Panc1 (cell line): Measurements from ENCODE around the gene CHURC1. TPM values are rescaled to one million over a fixed set of nuclear protein-coding genes. Genes with fewer than 3 reads are reported as not detected.

ENCODE experiments used
- ATAC-seq: fragments of 200-7000 bp; cut with Tn5 transposase; 2 replicates; pipeline ENCODE4 v1.9.1; 2020; ENCODE audit warnings: mild to moderate bottlenecking, moderate library complexity
- BruUV-seq: library from RNA; stranded (reverse); fragments of 400-500 nt; replicated peaks from 2 replicates; lab custom pipeline; 2021; lab: Mats Ljungman, UMichigan
- CTCF ChIA-PET: fragments of 300-600 bp; sonication (Branson Sonifier 250); formaldehyde crosslinking; loops from one replicate; lab custom pipeline; 2022; ENCODE audit warnings: antibody characterized with exemption; lab: Charles Lee
- POLR2A ChIA-PET: fragments of 300-600 bp; sonication (Branson Sonifier 250); formaldehyde crosslinking; loops from one replicate; lab custom pipeline; 2022; ENCODE audit warnings: antibody characterized with exemption; lab: Charles Lee
- DNase-seq: peaks from one replicate; pipeline ENCODE4 v3.0.0-alpha.2; 2010; ENCODE audit warnings: low read depth, low spot score
- H3K27ac ChIP-seq: 2 replicates; pipeline ENCODE4 v1.5.1; 2011; ENCODE audit warnings: mild to moderate bottlenecking, low read length, inconsistent platforms
- H3K27me3 ChIP-seq: fragments of 200-500 bp; sonication (Bioruptor generic); 2 replicates; pipeline ENCODE4 v1.6.0; 2014; ENCODE audit warnings: low read length, inconsistent platforms; ENCODE audit not compliant: control insufficient read depth, insufficient read depth
- H3K36me3 ChIP-seq: fragments of 200-500 bp; sonication (Bioruptor generic); 2 replicates; pipeline ENCODE4 v1.5.1; 2014; ENCODE audit warnings: inconsistent platforms, mild to moderate bottlenecking, low read length, moderate library complexity; ENCODE audit not compliant: control insufficient read depth, insufficient read depth
- H3K4me1 ChIP-seq: 2 replicates; pipeline ENCODE4 v1.5.1; 2011; ENCODE audit warnings: inconsistent platforms, mild to moderate bottlenecking, low read length, moderate library complexity; ENCODE audit not compliant: control insufficient read depth, insufficient read depth
- H3K4me3 ChIP-seq, 2 experiments: 2 replicates each; pipeline ENCODE4 v1.5.1; 2011 to 2012; ENCODE audit warnings: low read depth in 2 of 2, low read length in 2 of 2, mild to moderate bottlenecking in 2 of 2, inconsistent platforms in 1 of 2, moderate library complexity in 1 of 2
- H3K9me3 ChIP-seq: fragments of 200-500 bp; sonication (Bioruptor generic); 2 replicates; pipeline ENCODE4 v1.5.1; 2014; ENCODE audit warnings: low read depth, mild to moderate bottlenecking, inconsistent platforms, low read length, moderate library complexity; ENCODE audit not compliant: control insufficient read depth, insufficient read depth
- CTCF ChIP-seq: fragments of 450-650 bp; IDR thresholded peaks from 2 replicates; pipeline ENCODE4 v1.5.1; 2017; ENCODE audit warnings: mild to moderate bottlenecking
- POLR2AphosphoS5 ChIP-seq: IDR thresholded peaks from 2 replicates; pipeline ENCODE4 v1.6.1; 2012; ENCODE audit warnings: mild to moderate bottlenecking, low read depth, low read length, moderate library complexity
- REST ChIP-seq, 2 experiments: IDR thresholded peaks; 2 replicates each; pipeline ENCODE4 v1.6.1; 2011 to 2012; ENCODE audit warnings: low read depth in 2 of 2, control low read depth in 1 of 2, low read length in 1 of 2, mild to moderate bottlenecking in 1 of 2, moderate library complexity in 1 of 2; ENCODE audit not compliant: insufficient read depth in 1 of 2
- SIN3A ChIP-seq: IDR thresholded peaks from 2 replicates; pipeline ENCODE4 v1.6.1; 2012; ENCODE audit warnings: low read depth, mild to moderate bottlenecking, low read length, moderate library complexity, borderline replicate concordance; ENCODE audit not compliant: insufficient read depth
- TCF7L2 ChIP-seq: IDR thresholded peaks from 2 replicates; pipeline ENCODE4 v1.6.1; 2011; ENCODE audit warnings: mild to moderate bottlenecking, low read depth, low read length, inconsistent platforms
- in situ Hi-C: cut with HindIII; loops from 2 replicates; pipeline ENCODE4 v1.10.0; 2016; ENCODE audit warnings: low sequenced_read_pairs, low pct_unique_long_range_greater_than_20kb
- intact Hi-C: fragments of 100-400 bp; cut with micrococcal nuclease; formaldehyde crosslinking; loops from one replicate; pipeline ENCODE4 v1.10.0; 2022; ENCODE audit not compliant: unreplicated experiment
- total RNA-seq: library from RNA; stranded (reverse); gene quantifications from one replicate; pipeline ENCODE4 v1.2.1, GENCODE V29; 2021; ENCODE audit not compliant: unreplicated experiment

Gene CHURC1
- total RNA-seq, 1 experiment from 2014 or later: 55.6 TPM

- no peaks in the 10 kb centered on the region for H3K36me3 ChIP-seq
Measured at GRCh38 chr14:64970041-64970440, 55.8 kb downstream of the CHURC1 start.

GRCh38 chr14:64970776-64971477, 56.7 kb downstream of the CHURC1 start:
- Histone ChIP-seq H3K36me3 (no peaks in the 10 kb centered on the region), H3K27me3 (no peaks in the 10 kb centered on the region; the same call in 1 of the 2 replicates), H3K4me3 (peak overlapping the region in 1 of 2 experiments; percentile 47; a peak in 1 of 4 replicates), H3K4me1 (no peaks in the 10 kb centered on the region), H3K9me3 (no peaks in the 10 kb centered on the region), H3K27ac (no peak overlapping the region)
- ATAC-seq: no peak
- ChIA-PET CTCF (no interaction called here), POLR2A (no interaction called here)
- intact Hi-C loops: no loop called here
- no TSS peak for BruUV-seq
- in situ Hi-C loops: no loop called here
- TF ChIP-seq REST (IDR thresholded peaks at IDR 0.05; ENCODE audit: insufficient read depth in 1 of 2, low read depth in 2 of 2, low read length in 1 of 2) (no peak), SIN3A (no peak)
- no peak for DNase-seq

More at GRCh38 chr14:64970041-64970440, 55.8 kb downstream of the CHURC1 start:
- TF ChIP-seq POLR2AphosphoS5: no peak
- TF ChIP-seq REST (IDR thresholded peaks at IDR 0.05; ENCODE audit: insufficient read depth in 1 of 2, low read depth in 2 of 2, low read length in 1 of 2): no peak
- no peak for TF ChIP-seq TCF7L2
- TF ChIP-seq SIN3A: no peak
- no peak for TF ChIP-seq CTCF
- Histone ChIP-seq H3K9me3 (no peaks in the 10 kb centered on the region), H3K4me1 (no peaks in the 10 kb centered on the region), H3K27ac (no peak overlapping the region), H3K4me3 (no peak overlapping the region), H3K27me3 (no peaks in the 10 kb centered on the region; the same call in 1 of the 2 replicates)
- ATAC-seq (no peak), DNase-seq (no peak)
- POLR2A ChIA-PET: interaction anchor here (0.6 kb wide), 1 partner anchor 660 kb away, joined by 5 read pairs; no protein-coding TSS in a partner anchor
- intact Hi-C loops: no loop called here
- in situ Hi-C loops: no loop called here
- CTCF ChIA-PET: no interaction called here
- no TSS peak for BruUV-seq
